SK-N-SH treated with all-trans-retinoic acid at 6 μM for 48 hours (cell line): Measurements from ENCODE around the gene URM1.

Source experiments
- ATAC-seq: fragments of 200-7000 bp; cut with Tn5 transposase; 3 replicates; pipeline ENCODE4 v1.9.1; 2020; ENCODE audit warnings: mild to moderate bottlenecking, moderate library complexity
- ARNTL ChIP-seq: fragments of 450-650 bp; formaldehyde crosslinking; IDR thresholded peaks from 2 replicates; pipeline ENCODE4 v1.5.0; 2020; ENCODE audit warnings: low read depth, mild to moderate bottlenecking, moderate library complexity, borderline replicate concordance
- BACH2 ChIP-seq: fragments of 250-450 bp; sonication (Bioruptor Pico); IDR thresholded peaks from 2 replicates; pipeline ENCODE4 v1.9.0; 2021; ENCODE audit warnings: mild to moderate bottlenecking, borderline replicate concordance
- CSDC2 ChIP-seq: fragments of 250-450 bp; sonication (Bioruptor Pico); IDR thresholded peaks from 2 replicates; pipeline ENCODE4 v1.5.0; 2020; ENCODE audit warnings: mild to moderate bottlenecking, moderate library complexity
- CSRNP3 ChIP-seq: fragments of 250-450 bp; sonication (Bioruptor Pico); IDR thresholded peaks from 2 replicates; pipeline ENCODE4 v1.5.1; 2021; ENCODE audit warnings: mild to moderate bottlenecking, moderate library complexity
- GLIS3 ChIP-seq: fragments of 250-450 bp; sonication (Bioruptor Pico); IDR thresholded peaks from 2 replicates; pipeline ENCODE4 v1.5.0; 2020; ENCODE audit warnings: mild to moderate bottlenecking, moderate library complexity
- ISL1 ChIP-seq: fragments of 250-450 bp; sonication (Bioruptor Pico); IDR thresholded peaks from 2 replicates; pipeline ENCODE4 v2.1.2; 2022; ENCODE audit warnings: mild to moderate bottlenecking, moderate library complexity
- OSR1 ChIP-seq: fragments of 250-450 bp; sonication (Bioruptor Pico); IDR thresholded peaks from 2 replicates; pipeline ENCODE4 v1.8.0; 2022; ENCODE audit warnings: moderate library complexity, mild to moderate bottlenecking, inconsistent platforms
- PPARA ChIP-seq: fragments of 250-450 bp; sonication (Bioruptor Pico); IDR thresholded peaks from 2 replicates; pipeline ENCODE4 v1.5.0; 2020; ENCODE audit warnings: mild to moderate bottlenecking, borderline replicate concordance
- RARB ChIP-seq: fragments of 250-450 bp; sonication (Bioruptor Pico); IDR thresholded peaks from 2 replicates; pipeline ENCODE4 v1.8.0; 2021; ENCODE audit warnings: mild to moderate bottlenecking, moderate library complexity
- TCF4 ChIP-seq: fragments of 250-450 bp; sonication (Bioruptor Pico); IDR thresholded peaks from 2 replicates; pipeline ENCODE4 v1.8.0; 2021; ENCODE audit warnings: mild to moderate bottlenecking, moderate library complexity, borderline replicate concordance
- TOX ChIP-seq: fragments of 250-450 bp; sonication (Bioruptor Pico); IDR thresholded peaks from 2 replicates; pipeline ENCODE4 v1.8.0; 2021; ENCODE audit warnings: mild to moderate bottlenecking, moderate library complexity, borderline replicate concordance
- TSHZ2 ChIP-seq: fragments of 250-450 bp; sonication (Bioruptor Pico); IDR thresholded peaks from 2 replicates; pipeline ENCODE4 v1.5.0; 2020; ENCODE audit warnings: mild to moderate bottlenecking, moderate library complexity
- ZC3H10 ChIP-seq: fragments of 250-450 bp; sonication (Bioruptor Pico); IDR thresholded peaks from 2 replicates; pipeline ENCODE4 v1.5.1; 2021; ENCODE audit warnings: mild to moderate bottlenecking, moderate library complexity
- ZFP3 ChIP-seq: fragments of 250-450 bp; sonication (Bioruptor Pico); IDR thresholded peaks from 2 replicates; pipeline ENCODE4 v1.5.0; 2020; ENCODE audit warnings: mild to moderate bottlenecking, moderate library complexity
- ZFP30 ChIP-seq: fragments of 450-650 bp; formaldehyde crosslinking; IDR thresholded peaks from 2 replicates; pipeline ENCODE4 v1.5.0; 2022; ENCODE audit warnings: mild to moderate bottlenecking, moderate library complexity
- ZNF565 ChIP-seq: fragments of 450-650 bp; formaldehyde crosslinking; conservative IDR thresholded peaks from 2 replicates; pipeline ENCODE4 v1.5.0; 2020; ENCODE audit warnings: low read depth, mild to moderate bottlenecking, moderate library complexity
- ZNF70 ChIP-seq: fragments of 450-650 bp; formaldehyde crosslinking; IDR thresholded peaks from 2 replicates; pipeline ENCODE4 v1.5.0; 2020; ENCODE audit warnings: mild to moderate bottlenecking, moderate library complexity
- ZNF8 ChIP-seq: fragments of 450-650 bp; formaldehyde crosslinking; IDR thresholded peaks from 2 replicates; pipeline ENCODE4 v1.5.0; 2020; ENCODE audit warnings: mild to moderate bottlenecking, moderate library complexity
- TF ChIP-seq, protein P1 (sequence below): fragments of 250-450 bp; sonication (Bioruptor Pico); IDR thresholded peaks from 2 replicates; pipeline ENCODE4 v1.8.0; 2021; ENCODE audit warnings: low read depth, mild to moderate bottlenecking, moderate library complexity, borderline replicate concordance
- TF ChIP-seq, protein P2 (sequence below): fragments of 250-450 bp; sonication (Bioruptor Pico); IDR thresholded peaks from 2 replicates; pipeline ENCODE4 v1.5.1; 2020; ENCODE audit warnings: low read depth, mild to moderate bottlenecking, moderate library complexity

Gene URM1

GRCh38 chr9:128397831-128398230 lies 26.7 kb downstream of the URM1 start:
- no peak; the same call in 1 of the 3 replicates for ATAC-seq
- TF ChIP-seq OSR1: no peak
- no peak for TF ChIP-seq ZNF70 (CRISPR knock-in tag)
- no peak for TF ChIP-seq PPARA (CRISPR knock-in tag)
- no peak for TF ChIP-seq TOX (CRISPR knock-in tag)
- TF ChIP-seq, protein P1, sequence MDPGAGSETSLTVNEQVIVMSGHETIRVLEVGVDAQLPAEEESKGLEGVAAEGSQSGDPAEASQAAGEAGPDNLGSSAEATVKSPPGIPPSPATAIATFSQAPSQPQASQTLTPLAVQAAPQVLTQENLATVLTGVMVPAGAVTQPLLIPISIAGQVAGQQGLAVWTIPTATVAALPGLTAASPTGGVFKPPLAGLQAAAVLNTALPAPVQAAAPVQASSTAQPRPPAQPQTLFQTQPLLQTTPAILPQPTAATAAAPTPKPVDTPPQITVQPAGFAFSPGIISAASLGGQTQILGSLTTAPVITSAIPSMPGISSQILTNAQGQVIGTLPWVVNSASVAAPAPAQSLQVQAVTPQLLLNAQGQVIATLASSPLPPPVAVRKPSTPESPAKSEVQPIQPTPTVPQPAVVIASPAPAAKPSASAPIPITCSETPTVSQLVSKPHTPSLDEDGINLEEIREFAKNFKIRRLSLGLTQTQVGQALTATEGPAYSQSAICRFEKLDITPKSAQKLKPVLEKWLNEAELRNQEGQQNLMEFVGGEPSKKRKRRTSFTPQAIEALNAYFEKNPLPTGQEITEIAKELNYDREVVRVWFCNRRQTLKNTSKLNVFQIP (CRISPR knock-in tag): no peak
- TF ChIP-seq TCF4 (CRISPR knock-in tag): no peak
- no peak for TF ChIP-seq RARB (CRISPR knock-in tag)
- no peak for TF ChIP-seq ISL1 (CRISPR knock-in tag)
- no peak for TF ChIP-seq ZFP3
- no peak for TF ChIP-seq CSDC2 (CRISPR knock-in tag)
- TF ChIP-seq TSHZ2: no peak
- TF ChIP-seq BACH2 (CRISPR knock-in tag): no peak
- TF ChIP-seq CSRNP3 (CRISPR knock-in tag): no peak
- no peak for TF ChIP-seq GLIS3
- TF ChIP-seq ZNF565 (CRISPR knock-in tag): no peak

DNA sequence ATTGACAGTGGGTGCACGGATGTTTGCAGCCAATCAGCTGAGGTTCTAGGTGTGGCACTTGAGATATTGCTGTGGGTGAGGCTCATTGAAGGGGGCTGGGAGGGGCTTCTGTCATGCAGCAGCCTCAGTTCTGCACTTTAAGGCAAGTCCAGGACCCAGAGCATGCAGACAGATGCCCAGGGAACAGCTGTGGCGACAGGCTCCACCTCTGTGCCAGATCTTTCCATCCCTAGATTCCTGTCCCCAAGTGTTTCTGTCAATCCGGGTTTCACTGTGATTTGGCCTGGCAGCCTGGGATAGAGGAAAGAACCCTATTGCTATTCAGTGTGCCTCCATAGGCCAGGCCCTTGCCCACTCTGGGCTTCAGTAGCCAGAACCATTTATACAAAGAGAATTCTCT lies 28.7 kb downstream of the URM1 start:
- TF ChIP-seq CSRNP3 (CRISPR knock-in tag): no peak
- no peak for TF ChIP-seq ZNF565 (CRISPR knock-in tag)
- no peak for TF ChIP-seq CSDC2 (CRISPR knock-in tag)
- TF ChIP-seq, protein P2, sequence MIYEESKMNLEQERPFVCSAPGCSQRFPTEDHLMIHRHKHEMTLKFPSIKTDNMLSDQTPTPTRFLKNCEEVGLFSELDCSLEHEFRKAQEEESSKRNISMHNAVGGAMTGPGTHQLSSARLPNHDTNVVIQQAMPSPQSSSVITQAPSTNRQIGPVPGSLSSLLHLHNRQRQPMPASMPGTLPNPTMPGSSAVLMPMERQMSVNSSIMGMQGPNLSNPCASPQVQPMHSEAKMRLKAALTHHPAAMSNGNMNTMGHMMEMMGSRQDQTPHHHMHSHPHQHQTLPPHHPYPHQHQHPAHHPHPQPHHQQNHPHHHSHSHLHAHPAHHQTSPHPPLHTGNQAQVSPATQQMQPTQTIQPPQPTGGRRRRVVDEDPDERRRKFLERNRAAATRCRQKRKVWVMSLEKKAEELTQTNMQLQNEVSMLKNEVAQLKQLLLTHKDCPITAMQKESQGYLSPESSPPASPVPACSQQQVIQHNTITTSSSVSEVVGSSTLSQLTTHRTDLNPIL (CRISPR knock-in tag): no peak
- TF ChIP-seq RARB (CRISPR knock-in tag): no peak
- TF ChIP-seq GLIS3: no peak
- TF ChIP-seq ARNTL: no peak
- no peak for TF ChIP-seq ISL1 (CRISPR knock-in tag)
- TF ChIP-seq ZC3H10 (CRISPR knock-in tag): no peak
- TF ChIP-seq TSHZ2: no peak
- no peak for TF ChIP-seq ZFP3
- ATAC-seq: no peak

DNA sequence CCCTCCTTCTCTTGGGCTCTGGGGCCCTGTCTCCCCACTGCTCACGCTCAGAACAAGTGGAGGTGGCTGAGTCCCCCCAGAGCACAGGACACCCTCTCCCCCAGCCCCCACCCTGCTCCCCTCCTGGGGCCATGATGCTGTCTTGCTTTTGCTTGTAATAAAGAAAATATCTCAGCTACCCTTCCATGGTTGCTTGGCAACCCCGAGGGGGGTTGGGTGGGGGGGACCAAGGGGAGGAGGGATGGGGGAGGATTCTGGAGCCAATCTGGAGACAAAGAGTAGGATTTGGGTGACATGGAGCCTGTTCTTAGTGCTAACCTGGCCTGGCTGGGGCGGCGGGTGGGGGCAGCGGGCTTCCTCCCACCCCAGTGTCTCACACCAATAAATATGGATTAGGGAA lies 33.4 kb downstream of the URM1 start:
- no peak for ATAC-seq
- TF ChIP-seq ZFP30 (no peak), ARNTL (no peak), BACH2 (CRISPR knock-in tag) (no peak), ZNF565 (CRISPR knock-in tag) (no peak), GLIS3 (no peak), TCF4 (CRISPR knock-in tag) (no peak), OSR1 (no peak), CSRNP3 (CRISPR knock-in tag) (no peak), ZNF8 (CRISPR knock-in tag) (no peak)
- TF ChIP-seq, protein P1 (CRISPR knock-in tag): no peak
